Urinary bladder (tissue), 4 donors: ENCODE measurements around the gene NAV3. TPM values are rescaled to one million over a fixed set of nuclear protein-coding genes. Genes with fewer than 3 reads are reported as not detected.

Source experiments
- DNase-seq: peaks from one replicate; pipeline ENCODE4 v3.0.0-alpha.2; 2015; ENCODE audit errors: extremely low spot score
- H3K27ac ChIP-seq: one replicate; pipeline ENCODE4 v1.5.1; 2013; ENCODE audit warnings: low read depth, mild to moderate bottlenecking, moderate library complexity
- H3K36me3 ChIP-seq: one replicate; pipeline ENCODE4 v1.6.1; 2013; ENCODE audit warnings: mild to moderate bottlenecking, moderate library complexity; ENCODE audit not compliant: insufficient read depth
- H3K4me1 ChIP-seq: one replicate; pipeline ENCODE4 v1.6.1; 2013; ENCODE audit warnings: mild to moderate bottlenecking, moderate library complexity; ENCODE audit not compliant: insufficient read depth
- H3K4me3 ChIP-seq: one replicate; pipeline ENCODE4 v1.5.1; 2013; ENCODE audit warnings: low read depth, low read length
- whole genome bisulfite sequencing: extraction: QIAGEN DNeasy Blood & Tissue Kit; methylation state at CpG from one replicate; pipeline ENCODE4 v1.1.7; 2013; 5-methylcytosine and 5-hydroxymethylcytosine counted together
- polyA plus RNA-seq: library from polyadenylated mRNA; stranded (reverse); fragments of 200-250 nt; gene quantifications from one replicate; pipeline ENCODE4 v1.2.3, GENCODE V29; 2013
- total RNA-seq: library from RNA; depleted of rRNA; stranded (reverse); fragments of >200 nt; gene quantifications from one replicate; pipeline ENCODE4 v1.2.3, GENCODE V29; 2014
- donor health status: healthy with polysubstance abuse.
- donor health status: healthy.

NAV3 gene
- total and polyA plus RNA-seq, 2 donors = 5.3 to 97.2 TPM

- Histone ChIP-seq H3K36me3 (no peaks in the 10 kb centered on the region), H3K4me1 (no peaks in the 10 kb centered on the region), H3K27ac (no peak overlapping the region), H3K4me3 (no peak overlapping the region)
- WGBS = 36% methylated on average over 14 of the region's 14 CpGs
- no peak for DNase-seq
Observed at GRCh38 chr12:78035901-78036606, 205.4 kb downstream of the NAV3 start.

GRCh38 chr12:78036874-78037273 is 206.2 kb downstream of the NAV3 start:
- 97% methylated on average over 8 of the region's 8 CpGs for WGBS
- H3K36me3 ChIP-seq = no peaks in the 10 kb centered on the region
- no peak for DNase-seq
- H3K27ac ChIP-seq = no peak overlapping the region
- H3K4me1 ChIP-seq = no peaks in the 10 kb centered on the region
- no peak overlapping the region for H3K4me3 ChIP-seq

GRCh38 chr12:78037707-78038106 is 207.0 kb downstream of the NAV3 start:
- Histone ChIP-seq H3K27ac (no peak overlapping the region), H3K4me3 (no peak overlapping the region), H3K36me3 (no peaks in the 10 kb centered on the region), H3K4me1 (no peaks in the 10 kb centered on the region)
- no peak for DNase-seq
- WGBS = 89% methylated on average over 2 of the region's 2 CpGs

DNA sequence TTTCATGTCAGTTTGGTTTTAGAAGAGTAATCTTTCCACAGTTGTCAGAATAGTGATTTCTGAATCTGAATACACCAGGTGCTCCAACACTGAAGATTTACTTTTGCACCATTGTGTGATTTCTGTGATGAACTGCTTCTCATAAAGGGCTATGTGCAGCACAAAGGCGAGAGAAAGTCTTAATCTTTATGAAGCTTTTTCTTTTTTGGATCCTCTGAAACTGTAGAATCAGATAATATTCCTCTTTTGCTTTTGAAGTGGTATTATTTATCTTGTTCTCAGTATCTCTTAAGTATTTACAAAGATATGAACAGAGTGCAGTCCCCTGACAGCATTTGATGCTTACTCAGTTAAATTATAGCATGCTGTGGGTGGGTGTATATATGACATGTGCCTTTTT is 207.8 kb downstream of the NAV3 start:
- WGBS = 94% methylated on average over 1 of the region's 1 CpG
- DNase-seq = no peak
- H3K27ac ChIP-seq = no peak overlapping the region
- no peak overlapping the region for H3K4me3 ChIP-seq
- no peaks in the 10 kb centered on the region for H3K4me1 ChIP-seq
- H3K36me3 ChIP-seq = no peaks in the 10 kb centered on the region

DNA sequence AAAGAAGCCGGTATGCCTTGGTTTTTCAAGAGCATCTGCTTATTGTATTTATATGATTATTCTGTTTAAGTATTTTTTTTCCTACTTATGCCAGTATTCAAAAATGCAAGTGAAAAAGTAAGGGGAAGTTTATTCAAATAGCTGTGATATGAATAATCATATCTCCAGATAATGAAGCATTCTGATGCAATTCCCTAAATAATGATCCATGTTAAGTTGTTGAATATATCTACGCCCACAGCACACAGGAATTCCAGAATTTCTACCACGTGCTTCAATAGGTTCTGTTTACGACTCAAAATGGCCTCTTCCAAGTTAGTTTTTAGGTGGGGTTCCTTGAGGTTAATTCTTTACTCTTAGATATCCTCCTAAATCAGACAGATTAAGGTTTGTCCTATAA is 208.3 kb downstream of the NAV3 start:
- WGBS = 78% methylated on average over 4 of the region's 4 CpGs
- Histone ChIP-seq H3K4me3 (no peak overlapping the region), H3K27ac (no peak overlapping the region), H3K36me3 (no peaks in the 10 kb centered on the region), H3K4me1 (no peaks in the 10 kb centered on the region)
- DNase-seq = no peak

DNA sequence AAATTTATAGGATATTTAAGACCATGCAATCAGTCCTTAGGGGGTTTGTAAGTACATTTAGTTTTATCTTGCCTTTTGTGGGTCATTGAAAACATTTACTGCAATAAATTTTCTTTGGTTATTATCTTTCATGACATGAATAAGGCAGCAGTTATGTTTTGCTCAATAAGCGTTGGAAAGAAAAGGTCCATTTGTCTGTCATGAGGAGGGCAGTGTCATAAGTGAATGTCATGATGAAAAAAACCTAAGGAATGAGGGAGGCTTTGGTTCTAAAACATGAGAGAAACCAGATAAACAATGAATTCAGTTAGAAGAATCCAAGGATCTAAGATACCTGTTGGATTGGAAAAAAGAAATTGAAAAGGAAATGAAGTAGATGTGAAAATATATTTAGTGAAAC is 209.4 kb downstream of the NAV3 start:
- 65% methylated on average over 1 of the region's 1 CpG for WGBS

DNA sequence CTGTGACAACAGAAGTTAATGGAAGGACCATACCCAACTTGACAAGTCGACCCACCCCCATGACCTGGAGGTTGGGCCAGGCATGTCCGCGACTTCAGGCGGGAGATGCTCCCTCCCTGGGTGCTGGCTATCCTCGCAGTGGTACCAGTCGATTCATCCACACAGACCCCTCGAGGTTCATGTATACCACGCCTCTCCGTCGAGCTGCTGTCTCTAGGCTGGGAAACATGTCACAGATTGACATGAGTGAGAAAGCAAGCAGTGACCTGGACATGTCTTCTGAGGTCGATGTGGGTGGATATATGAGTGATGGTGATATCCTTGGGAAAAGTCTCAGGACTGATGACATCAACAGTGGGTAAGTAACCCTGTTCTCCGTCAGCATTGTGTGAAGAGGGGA is 220.1 kb downstream of the NAV3 start:
- no peak overlapping the region for H3K4me3 ChIP-seq
- no peaks in the 10 kb centered on the region for H3K4me1 ChIP-seq
- H3K36me3 ChIP-seq = no peaks in the 10 kb centered on the region
- H3K27ac ChIP-seq = no peak overlapping the region
- WGBS = 93% methylated on average over 12 of the region's 12 CpGs
- DNase-seq = no peak

More for the DNA sequence above, 209.4 kb downstream of the NAV3 start:
- Histone ChIP-seq H3K27ac (no peak overlapping the region), H3K4me3 (no peak overlapping the region), H3K36me3 (no peaks in the 10 kb centered on the region), H3K4me1 (no peaks in the 10 kb centered on the region)
- DNase-seq = no peak

- Histone ChIP-seq H3K36me3 (no peaks in the 10 kb centered on the region), H3K4me1 (no peaks in the 10 kb centered on the region), H3K27ac (no peak overlapping the region), H3K4me3 (no peak overlapping the region)
- no peak for DNase-seq
Observed at GRCh38 chr12:78055545-78055944, 224.9 kb downstream of the NAV3 start.

DNA sequence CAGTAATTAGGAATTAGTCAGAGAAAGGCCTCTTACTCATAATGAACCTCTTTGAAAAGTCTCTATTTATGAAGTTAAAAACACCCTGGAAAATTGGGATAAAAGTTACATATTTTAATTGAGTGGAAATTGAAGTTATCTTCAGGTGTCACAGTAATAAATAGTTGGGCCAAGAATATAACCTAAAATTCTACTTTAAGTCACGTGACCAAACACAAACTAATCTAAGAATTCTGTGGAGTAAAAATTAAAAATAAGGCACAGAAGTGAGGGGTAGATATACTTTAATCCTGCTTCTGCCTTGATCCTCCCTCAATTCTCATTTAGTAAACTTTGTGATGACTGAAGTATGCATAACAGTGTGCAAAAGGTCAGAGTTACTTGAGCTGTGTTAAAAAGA is 226.4 kb downstream of the NAV3 start:
- Histone ChIP-seq H3K4me3 (no peak overlapping the region), H3K36me3 (no peaks in the 10 kb centered on the region), H3K4me1 (no peaks in the 10 kb centered on the region), H3K27ac (no peak overlapping the region)
- DNase-seq = no peak
- WGBS = 91% methylated on average over 1 of the region's 1 CpG

- Histone ChIP-seq H3K36me3 (no peaks in the 10 kb centered on the region), H3K4me1 (no peaks in the 10 kb centered on the region), H3K4me3 (no peak overlapping the region), H3K27ac (no peak overlapping the region)
- WGBS = 99% methylated on average over 1 of the region's 1 CpG
- DNase-seq = no peak
Observed at GRCh38 chr12:78060186-78060585, 229.5 kb downstream of the NAV3 start.

GRCh38 chr12:78062786-78063185 is 232.1 kb downstream of the NAV3 start:
- H3K36me3 ChIP-seq = no peaks in the 10 kb centered on the region
- H3K4me3 ChIP-seq = no peak overlapping the region
- H3K27ac ChIP-seq = no peak overlapping the region
- no peaks in the 10 kb centered on the region for H3K4me1 ChIP-seq
- no peak for DNase-seq

- H3K4me3 ChIP-seq = no peak overlapping the region
- H3K4me1 ChIP-seq = no peaks in the 10 kb centered on the region
- H3K36me3 ChIP-seq = no peaks in the 10 kb centered on the region
- H3K27ac ChIP-seq = no peak overlapping the region
- WGBS = 92% methylated on average over 5 of the region's 5 CpGs
- DNase-seq = no peak
Observed at GRCh38 chr12:78081590-78082314, 251.1 kb downstream of the NAV3 start.

DNA sequence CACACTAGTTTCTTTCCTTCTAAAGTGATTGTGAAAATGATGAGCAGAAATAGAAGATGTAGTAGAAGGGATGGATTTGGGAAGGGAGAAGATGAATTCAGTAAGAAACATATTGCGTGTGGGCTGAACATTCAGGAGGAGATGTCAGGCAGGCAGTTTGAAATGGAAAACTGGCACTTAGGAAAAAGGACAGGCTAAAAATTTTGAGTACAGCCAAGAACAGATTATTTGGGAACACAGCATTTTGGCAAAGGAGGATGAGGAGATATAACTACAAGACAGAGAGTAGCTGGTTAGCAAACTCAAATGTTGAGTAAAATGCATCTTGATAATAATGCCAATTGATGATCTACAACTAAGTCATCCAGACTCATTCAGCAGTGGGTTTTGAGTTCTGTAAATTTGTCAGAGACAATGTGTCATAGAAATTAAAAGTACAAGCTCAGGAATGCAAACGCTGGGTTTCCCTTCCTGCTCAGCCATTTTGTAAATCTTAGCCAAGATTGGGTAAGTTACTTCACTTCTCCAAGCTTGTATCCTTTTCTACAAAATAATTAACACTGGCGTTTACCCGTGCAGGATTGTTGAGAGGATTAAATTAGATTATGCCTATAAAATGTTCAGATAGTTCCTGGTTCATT is 255.0 kb downstream of the NAV3 start:
- DNase-seq = no peak
- Histone ChIP-seq H3K27ac (no peak overlapping the region), H3K4me3 (no peak overlapping the region), H3K36me3 (no peaks in the 10 kb centered on the region), H3K4me1 (no peaks in the 10 kb centered on the region)
- WGBS = 70% methylated on average over 4 of the region's 4 CpGs
